Frontal cortex (tissue), 4 donors: ENCODE data around the gene ERGIC1. TPM values are rescaled to one million over a fixed set of nuclear protein-coding genes. Genes with fewer than 3 reads are reported as not detected.
A peak's percentile ranks its signal among the peaks of the same experiment; 100 is the strongest.
"Not testable (repeated sequence)": the region's sequence is repeated elsewhere in the genome, so short reads cannot be mapped to it uniquely, and the experiment has no call there.

Experiments
- DNase-seq, 2 donors: peaks; one replicate each; pipeline ENCODE4 v3.0.0; 2012; ENCODE audit warnings: low spot score in 2 of 2
- FAIRE-seq: peaks from 2 replicates; lab custom pipeline; 2012; peaks lifted over from hg19 to GRCh38; lab: Jason Lieb, UNC
- total RNA-seq: library from RNA; depleted of rRNA; stranded (reverse); fragments of >200 nt; gene quantifications from one replicate; pipeline ENCODE4 v1.2.3, GENCODE V29; 2014
- donor health status: control.
- donor health status: control.
- donor health status: control.

ERGIC1 gene
- total RNA-seq, 1 donor from 2014 or later = 33.0 TPM

DNA sequence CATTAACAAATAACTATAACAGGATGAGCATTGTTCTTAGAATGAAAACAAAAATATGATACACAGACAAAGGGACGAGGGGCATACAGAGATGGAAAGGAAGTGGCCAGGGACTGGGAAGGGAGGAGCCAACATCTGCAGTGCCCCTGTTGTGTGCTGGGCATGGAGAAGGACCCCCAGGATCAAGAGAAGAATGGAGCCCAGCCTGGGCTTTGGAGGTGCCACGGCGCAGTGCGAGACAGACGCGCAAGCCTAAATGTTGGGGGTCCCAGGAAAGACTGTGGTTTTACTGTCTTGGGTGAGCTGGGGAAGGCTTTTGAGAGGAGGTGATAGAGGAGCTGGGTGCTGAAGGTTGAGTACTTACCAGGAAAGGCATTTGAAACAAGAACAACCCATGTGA is 34.6 kb upstream of the ERGIC1 start:
- DNase-seq = no peak
- FAIRE-seq = no peak

DNA sequence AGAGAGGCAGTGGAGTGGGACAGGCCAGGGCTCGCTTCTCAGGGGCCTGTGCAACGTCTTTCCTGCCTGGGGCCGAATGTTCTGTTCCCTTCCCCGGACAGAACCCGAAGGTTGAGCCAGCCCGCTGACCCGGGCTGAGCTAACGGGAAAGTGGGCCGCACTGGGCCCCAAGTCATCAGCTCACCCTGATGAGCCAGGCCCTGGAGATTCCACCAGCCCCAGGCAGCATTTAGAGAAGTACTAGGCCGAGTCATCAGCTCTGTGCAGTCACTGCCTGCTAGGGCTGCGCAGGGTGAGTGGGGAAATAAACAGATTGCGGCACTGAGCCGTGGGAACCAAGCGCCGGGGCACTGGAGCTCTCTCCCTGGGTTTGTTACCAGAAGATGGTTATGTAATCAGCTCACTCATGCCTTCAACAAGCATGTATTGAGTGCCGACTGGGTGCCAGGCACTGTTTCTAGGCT is 33.9 kb upstream of the ERGIC1 start:
- DNase-seq (no peak), FAIRE-seq (no peak)

DNA sequence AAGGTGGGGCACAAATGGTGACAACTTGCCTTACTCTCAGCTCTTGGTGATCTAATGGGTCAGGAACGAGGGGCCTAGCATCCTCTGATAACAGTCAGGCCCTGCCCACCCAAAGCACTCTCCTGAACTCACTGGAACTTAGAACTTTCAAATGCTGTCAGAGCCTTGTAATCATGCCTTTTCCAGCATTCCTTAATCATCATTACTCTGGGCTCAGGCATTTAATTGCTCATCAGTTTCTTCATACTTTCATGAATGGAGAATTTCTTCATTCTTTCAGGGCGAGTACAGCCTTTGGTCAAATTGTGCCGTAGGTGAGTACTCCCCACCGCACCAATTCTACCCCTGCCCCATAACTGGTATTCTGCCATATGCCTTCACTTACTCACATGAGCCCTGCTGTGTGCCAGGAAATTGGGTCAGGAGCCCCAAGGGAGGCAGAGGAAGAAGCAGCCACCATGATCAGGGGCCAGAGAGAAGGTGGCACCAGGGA is 32.8 kb upstream of the ERGIC1 start:
- FAIRE-seq = no peak
- no peak for DNase-seq

DNA sequence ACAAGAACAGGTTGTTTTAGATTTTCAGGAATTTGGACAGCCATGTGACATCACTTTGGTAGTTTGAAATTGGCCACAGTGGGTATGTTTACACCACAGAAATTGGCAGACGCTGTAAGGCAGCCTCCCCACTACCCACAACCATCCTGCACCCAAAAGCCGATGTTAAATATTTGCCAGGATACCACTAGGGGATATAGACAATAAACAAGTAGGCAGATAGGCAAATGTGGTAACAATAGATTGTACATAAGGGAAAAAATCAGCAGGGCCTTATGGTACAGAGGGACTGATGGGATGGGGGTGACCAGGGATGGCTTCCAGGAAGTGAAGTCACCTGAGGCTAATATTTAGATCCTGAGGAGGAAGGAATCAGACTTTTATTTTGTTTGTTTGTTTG is 31.9 kb upstream of the ERGIC1 start:
- FAIRE-seq (no peak), DNase-seq (no peak)

DNA sequence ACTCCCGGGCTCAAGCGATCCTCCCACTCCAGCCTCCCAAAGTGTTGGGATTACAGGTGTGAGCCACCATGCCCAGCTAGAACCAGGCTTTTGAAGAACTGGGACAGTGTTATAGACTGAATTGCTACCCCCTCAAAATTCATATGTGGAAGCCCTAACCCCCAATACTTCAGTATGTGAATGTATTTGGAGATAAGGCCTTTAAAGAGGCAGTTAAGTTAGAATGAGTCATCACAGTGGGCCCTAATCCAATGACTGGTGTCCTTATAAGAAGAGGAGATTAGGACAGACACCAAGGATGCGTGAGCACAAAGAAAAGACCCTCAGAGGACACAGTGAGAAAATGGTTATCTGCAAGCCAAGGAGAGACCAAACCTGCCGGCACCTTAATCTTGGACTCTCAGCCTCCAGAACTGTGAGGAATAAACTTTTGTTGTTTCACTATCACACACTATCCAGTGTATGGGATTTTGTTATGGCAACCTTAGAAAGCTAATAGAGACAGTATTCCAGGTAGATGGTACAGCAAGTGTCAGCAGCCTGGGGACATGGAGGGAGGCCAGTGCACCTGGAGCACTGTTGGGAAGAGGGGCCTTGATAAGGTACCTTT is 31.4 kb upstream of the ERGIC1 start:
- FAIRE-seq = no peak
- no peak for DNase-seq

DNA sequence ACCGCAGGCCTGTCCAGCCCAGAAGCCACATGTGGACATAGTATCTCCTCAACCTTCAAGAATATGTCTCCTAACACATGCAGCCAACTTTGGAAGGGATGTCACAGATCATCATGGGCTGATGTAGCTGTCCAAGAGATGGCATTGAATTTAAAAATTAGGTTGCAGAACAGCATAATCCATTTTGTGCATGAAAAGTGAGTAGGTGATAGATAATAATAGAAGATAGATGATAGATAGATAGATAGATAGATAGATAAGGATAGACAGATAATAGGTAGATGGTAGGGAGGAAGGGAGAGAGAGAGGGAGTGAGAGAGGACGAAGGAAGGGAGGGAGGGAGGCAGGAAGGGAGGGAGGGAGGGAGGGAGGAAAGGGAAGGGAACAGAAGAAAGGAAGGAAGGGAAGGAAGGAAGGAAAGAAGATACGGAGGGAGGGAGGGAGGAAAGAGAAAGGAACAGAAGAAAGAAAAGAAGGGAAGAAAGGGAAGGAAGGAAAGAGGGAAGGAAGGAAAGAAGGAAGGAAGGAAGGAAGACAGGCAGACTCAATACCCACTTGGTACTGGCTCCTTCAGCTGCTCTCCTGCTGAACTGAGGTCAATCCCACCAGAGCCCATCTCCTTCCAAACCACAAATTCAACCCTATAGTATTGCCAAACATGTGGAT is 28.9 kb upstream of the ERGIC1 start:
- FAIRE-seq (no peak), DNase-seq (no peak)

- DNase-seq = no peak
- no peak for FAIRE-seq
These were observed 28.3 kb upstream of the ERGIC1 start for GRCh38 chr5:172805736-172806255.

- FAIRE-seq (no peak), DNase-seq (peak; percentile 26 to 58)
These were observed 27.0 kb upstream of the ERGIC1 start for GRCh38 chr5:172806897-172807672.

DNA sequence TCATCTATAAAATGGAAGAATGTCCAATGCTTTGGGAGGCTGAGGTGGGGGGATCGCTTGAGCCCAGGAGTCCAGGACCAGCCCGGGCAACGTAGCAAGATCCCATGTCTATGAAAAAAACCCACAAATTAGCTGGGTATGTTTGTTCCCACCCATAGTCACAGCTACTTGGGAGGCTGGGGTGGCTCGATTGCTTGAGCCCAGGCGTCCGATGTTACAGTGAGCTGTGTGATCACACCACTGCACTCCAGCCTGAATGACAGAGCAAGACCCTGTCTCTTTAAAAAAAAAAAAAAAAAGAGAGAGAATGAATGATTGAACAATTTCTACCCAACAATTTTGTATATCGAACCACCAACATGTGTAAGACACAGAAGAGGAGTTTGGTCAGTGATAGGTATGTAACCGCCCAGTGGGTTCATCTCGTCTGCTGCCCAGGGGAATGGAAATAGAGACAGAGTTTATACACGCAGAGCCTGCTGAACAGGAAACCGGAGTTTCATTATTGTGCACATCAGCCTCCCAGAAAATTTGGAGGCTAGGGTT is 26.2 kb upstream of the ERGIC1 start:
- FAIRE-seq (no peak), DNase-seq (no peak)

DNA sequence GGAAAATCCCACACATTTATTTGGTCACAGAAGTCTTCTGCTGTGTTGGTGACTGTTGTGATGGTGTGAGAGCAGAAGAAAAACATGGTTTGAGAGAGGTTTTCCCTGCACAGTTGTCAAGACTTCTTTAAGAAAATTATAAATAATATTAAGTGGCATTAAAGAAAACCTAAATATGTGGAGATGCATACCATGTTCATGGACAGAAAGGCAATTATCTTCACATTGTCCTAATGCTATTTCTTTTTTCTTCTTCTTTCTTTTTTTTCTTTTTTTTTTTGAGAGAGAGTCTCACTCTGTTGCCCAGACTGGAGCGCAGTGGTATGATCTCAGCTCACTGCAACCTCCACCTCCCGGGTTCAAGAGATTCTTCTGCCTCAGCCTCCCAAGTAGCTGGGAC is 24.3 kb upstream of the ERGIC1 start:
- DNase-seq = no peak
- no peak for FAIRE-seq

DNA sequence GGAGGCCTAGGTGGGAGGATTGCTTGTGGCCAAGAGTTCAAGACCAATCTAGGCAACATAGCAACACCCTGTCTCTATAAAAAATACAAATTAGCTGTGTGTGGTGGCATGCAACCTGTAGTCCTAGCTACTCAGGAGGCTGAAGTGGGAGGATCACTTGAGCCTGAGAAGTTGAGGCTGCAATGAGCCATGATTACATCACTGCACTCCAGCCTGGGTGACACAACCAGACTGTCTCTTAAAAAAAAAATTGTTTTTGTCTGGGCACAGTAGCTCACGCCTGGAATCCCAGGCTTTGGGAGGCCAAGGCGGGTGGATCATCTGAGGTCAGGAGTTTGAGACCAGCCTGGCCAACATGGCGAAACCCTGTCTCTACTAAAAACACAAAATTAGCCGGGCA is 23.1 kb upstream of the ERGIC1 start:
- not testable (repeated sequence) for FAIRE-seq, DNase-seq

DNA sequence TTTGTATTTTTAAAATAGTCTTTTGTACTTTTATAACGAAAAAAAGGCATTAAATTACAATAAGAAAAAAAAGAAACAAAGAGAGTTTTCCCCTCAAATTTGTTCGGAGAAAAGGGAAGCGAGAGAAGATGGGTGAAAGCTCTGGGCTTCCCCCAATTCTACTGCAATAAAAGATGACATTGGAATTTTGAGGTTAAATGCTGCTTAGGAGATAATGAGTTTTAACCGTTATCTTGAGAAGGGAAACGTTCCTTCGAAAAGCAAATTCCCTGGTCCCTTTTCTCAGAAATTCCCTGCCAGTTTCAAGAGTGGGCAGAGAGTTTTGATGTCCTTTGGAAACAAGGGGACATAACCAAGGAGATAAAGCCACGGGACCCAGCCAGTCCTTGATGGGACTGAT is 18.4 kb upstream of the ERGIC1 start:
- no peak for FAIRE-seq
- DNase-seq = no peak

DNA sequence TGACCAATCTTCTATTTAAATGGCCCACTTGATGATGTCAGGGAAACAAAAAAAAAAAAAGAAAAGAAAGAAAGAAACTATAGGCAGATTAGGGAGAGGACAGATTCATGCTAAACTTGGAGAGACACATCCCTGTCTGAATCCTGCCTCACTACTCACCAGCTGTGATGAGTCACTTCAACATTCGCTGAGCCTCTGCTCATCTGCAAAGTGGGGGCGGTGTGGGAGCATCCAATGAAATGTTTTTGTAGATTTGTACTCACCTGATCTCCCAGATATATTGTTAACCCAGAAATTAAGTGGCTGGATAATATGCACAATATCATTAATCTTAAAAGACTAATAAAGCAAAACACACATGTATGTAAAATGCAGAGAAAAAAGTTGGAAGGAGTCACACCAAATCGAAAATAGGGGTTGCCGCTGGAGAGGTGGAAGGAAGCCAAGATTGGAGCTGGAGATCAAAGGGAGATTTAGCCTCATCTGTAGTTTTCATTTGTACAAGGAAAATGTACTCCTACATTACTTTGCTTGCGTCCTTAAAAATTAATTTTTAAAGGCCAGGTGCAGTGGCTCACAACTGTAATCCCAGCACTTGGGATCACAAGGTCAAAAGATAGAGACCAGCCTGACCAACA is 17.0 kb upstream of the ERGIC1 start:
- DNase-seq (peak in 1 of 2 donors; percentile 41), FAIRE-seq (no peak)

DNA sequence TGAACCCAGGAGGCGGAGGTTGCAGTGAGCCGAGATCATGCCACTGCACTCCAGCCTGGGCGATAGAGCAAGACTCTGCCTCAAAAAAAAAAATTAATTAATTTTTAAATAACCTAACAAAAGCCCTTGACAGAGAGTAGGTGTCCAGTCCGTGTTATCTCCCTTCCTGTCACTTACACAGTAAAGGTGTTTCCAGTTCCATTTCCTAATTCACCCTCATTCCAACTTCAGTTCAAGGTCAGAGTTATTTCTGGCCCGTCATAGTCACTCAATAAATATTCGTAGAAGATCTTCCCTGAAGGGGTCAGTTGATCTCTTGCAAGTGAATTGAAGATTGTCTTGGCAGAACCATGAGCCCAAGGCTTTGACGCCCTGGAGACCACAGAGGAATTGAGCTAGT is 16.4 kb upstream of the ERGIC1 start:
- no peak for FAIRE-seq
- DNase-seq = no peak

DNA sequence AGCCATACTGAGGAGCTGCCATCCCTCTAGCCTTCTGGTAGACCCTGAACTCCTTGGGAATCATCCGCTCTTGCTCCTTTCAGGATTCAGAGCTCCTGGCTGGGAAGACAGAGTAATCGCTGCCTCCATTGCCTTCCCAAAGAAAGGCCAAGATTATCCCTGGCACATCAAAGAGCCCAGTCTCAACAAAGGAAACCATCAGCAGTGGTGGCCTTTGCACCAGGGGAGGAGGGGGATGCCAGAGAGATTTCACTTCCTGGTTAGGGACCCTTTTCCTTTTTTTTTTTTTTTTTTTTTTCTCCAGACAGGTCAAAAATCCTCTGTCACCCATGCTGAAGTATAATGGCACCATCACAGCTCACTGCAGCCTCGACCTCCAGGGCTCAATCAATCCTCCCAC is 16.0 kb upstream of the ERGIC1 start:
- DNase-seq (no peak), FAIRE-seq (no peak)

GRCh38 chr5:172819569-172819968 is 14.5 kb upstream of the ERGIC1 start:
- DNase-seq = no peak
- FAIRE-seq = no peak

DNA sequence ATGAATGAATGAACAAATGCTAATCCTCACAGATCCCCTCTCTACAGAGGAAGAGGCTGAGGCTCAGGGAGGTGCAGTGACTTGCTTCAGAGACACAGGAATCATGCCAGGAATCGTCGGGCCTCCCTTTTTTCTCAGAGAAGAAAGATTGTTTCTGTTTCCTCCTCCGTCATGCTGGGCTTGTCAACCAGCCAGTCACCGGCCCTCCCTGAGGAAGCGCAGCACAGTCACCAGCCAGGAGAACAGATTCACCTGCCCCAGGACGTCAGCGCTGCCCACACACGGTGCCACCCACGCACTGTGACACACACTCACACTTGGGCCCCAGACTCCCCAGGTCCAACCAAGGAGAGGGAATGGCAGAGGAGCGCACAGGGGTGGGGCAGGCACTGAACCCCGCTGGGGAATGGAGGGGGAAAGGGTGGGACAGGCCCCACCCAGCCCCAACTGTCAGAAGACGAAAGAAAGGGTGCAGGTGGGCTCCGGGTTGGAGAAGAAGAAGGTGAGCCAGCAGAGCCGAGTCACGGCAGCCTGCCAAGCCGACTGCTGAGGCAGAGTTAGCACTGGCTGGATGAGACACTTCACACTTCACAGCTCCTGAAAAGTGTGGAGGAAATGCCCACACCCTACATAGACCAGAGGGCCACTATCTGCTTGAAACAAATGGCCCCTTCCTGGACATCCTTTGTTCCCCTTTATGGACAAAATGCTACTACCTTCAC is 13.8 kb upstream of the ERGIC1 start:
- peak in 1 of 2 donors; percentile 30 for DNase-seq
- FAIRE-seq = no peak

DNA sequence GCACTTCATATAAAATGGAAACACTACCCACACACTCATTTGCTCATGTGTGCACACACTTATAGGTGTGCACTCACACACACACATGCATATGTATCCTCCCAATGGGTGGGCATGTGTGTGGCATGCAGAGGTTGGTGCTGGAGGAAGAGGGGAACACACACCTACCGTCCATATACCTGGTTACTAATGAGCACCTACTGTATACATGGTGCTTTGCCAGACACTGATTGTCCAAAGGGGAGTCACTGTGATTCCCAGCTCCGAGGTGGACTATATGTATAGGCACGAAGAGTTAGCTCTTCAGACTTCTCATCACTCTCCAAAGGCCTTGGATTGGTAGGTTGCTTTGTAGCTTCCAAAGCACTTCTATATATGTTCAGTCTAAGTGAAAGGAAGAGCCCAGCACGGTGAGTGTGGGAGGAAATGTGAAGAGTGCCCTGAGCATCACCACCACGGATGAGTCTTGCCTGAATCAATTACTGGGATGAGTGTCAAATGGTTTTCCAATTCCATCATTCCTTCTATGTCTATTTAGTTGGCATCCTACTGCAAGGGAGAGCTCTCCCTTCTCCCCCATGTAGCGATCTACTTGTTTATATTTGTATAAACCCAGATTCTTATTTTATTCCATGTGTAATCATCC is 12.6 kb upstream of the ERGIC1 start:
- DNase-seq = no peak

DNA sequence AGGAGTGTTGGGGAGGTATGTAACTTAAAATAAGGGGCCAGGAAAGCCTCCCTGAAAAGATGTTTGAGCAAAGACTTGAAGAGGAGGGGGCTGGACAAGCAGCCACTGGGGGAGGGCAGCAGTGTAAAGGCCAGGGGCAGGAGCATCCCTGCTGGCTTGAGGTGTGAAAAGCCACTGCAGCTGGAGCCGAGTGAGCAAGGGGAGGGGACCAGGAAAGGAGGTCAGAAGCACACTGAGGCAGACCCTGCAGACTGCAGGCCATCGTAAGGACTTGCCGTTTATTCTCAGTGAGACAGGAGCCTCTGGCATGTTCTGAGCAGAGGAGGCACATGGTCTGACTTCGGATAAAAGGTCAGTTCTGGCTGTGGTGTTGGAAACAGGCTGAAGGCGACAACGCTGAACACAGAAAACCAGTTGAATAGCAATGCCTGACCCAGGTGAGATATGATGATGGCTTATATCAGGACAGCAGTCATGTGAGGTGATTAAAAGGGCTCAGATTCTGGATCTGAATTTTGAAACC is 10.2 kb upstream of the ERGIC1 start:
- DNase-seq (no peak), FAIRE-seq (no peak)

More for the DNA sequence above, 12.6 kb upstream of the ERGIC1 start:
- FAIRE-seq = no peak
